Measurements from ENCODE around the gene POU3F3. TPM values are rescaled to one million over a fixed set of nuclear protein-coding genes. Genes with fewer than 3 reads are reported as not detected.

POU3F3 gene
- total RNA-seq, 3 donors from 2014 or later (not counting 1 experiment from before 2014, with no cell fraction given): not detected

DNA sequence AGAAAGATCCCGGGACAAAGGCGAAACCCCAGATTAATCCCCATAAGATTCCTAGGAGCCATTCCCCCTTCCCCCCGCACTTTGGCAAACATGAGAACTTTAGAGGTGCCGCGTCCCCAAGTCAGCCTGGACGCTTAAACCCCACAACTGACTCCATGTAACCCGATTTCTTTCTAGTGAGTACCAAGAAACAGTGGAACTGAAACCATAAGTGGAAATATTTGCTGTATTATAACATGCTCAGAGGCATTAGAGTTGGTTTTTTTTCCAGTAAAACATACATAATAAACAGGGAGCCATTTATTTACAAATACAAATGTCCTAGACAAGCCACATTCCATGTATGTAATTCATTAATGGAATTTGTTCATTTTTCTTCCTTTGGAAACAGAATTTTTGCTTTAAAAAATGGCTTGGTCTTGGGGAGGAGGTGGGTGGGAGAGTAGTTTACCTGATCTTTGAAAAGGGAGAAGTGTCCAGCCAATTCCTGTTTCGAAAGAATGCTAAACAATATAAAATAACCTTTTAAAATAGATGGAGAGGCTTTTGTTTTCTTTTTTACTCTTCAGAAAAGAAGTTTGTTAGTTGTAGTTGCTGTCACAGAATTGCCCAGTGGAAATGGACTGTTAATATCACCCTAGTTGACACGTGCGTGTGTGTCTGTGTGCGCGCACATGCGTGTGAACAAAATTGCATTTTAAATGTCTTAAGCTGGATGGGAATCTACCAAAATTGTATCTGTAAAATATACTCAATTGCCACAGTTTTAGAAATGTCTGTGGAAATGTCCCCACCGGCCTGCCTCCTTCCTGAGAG is 10.6 kb downstream of the POU3F3 start:
- Mint-ChIP-seq H3K4me3 (no peak overlapping the region), H3K27me3 (ENCODE audit: low read depth in 2 of 2) (peaks cover 74 to 88% of the 10 kb centered on the region in 2 donors), H3K36me3 (peaks cover 19% of the 10 kb centered on the region), H3K9me3 (peaks cover 0 to 2% of the 10 kb centered on the region in 2 donors), H3K4me1 (peaks cover 0 to 4% of the 10 kb centered on the region in 2 donors), H3K27ac (no peak overlapping the region)
- Histone ChIP-seq H3K27me3 (ENCODE audit: control insufficient read depth, insufficient read depth, low read length) (peaks cover 87% of the 10 kb centered on the region), H3K4me1 (ENCODE audit: control insufficient read depth, insufficient read depth, low read length) (peaks cover 5% of the 10 kb centered on the region), H3K27ac (ENCODE audit: low read length) (no peak overlapping the region), H3K36me3 (ENCODE audit: control insufficient read depth, insufficient read depth, low read length) (no peaks in the 10 kb centered on the region), H3K4me3 (ENCODE audit: low read length) (no peak overlapping the region), H3K9me3 (ENCODE audit: control insufficient read depth, insufficient read depth, low read length) (no peaks in the 10 kb centered on the region)
- TF ChIP-seq CTCF (IDR thresholded peaks at IDR 0.05): no peak
- intact Hi-C loops (cut with micrococcal nuclease): no loop called here
- DNase-seq (no peak), ATAC-seq (no peak)
- WGBS (ENCODE audit: insufficient coverage): 20% methylated on average over 13 of the region's 14 CpGs

GRCh38 chr2:104865096-104865470 is 11.2 kb downstream of the POU3F3 start:
- Mint-ChIP-seq H3K27ac (no peak overlapping the region), H3K4me1 (peaks cover 0 to 4% of the 10 kb centered on the region in 2 donors), H3K27me3 (ENCODE audit: low read depth in 2 of 2) (peaks cover 72 to 83% of the 10 kb centered on the region in 2 donors), H3K9me3 (peaks cover 0 to 2% of the 10 kb centered on the region in 2 donors), H3K36me3 (peaks cover 15% of the 10 kb centered on the region), H3K4me3 (no peak overlapping the region)
- no peak overlapping the region for H3K4me3 ChIP-seq (ENCODE audit: low read length)
- no peaks in the 10 kb centered on the region for H3K36me3 ChIP-seq (ENCODE audit: control insufficient read depth, insufficient read depth, low read length)
- peaks cover 5% of the 10 kb centered on the region for H3K4me1 ChIP-seq (ENCODE audit: control insufficient read depth, insufficient read depth, low read length)
- ATAC-seq (no peak), DNase-seq (no peak)
- H3K9me3 ChIP-seq (ENCODE audit: control insufficient read depth, insufficient read depth, low read length): no peaks in the 10 kb centered on the region
- H3K27ac ChIP-seq (ENCODE audit: low read length): no peak overlapping the region
- no peak for TF ChIP-seq CTCF (IDR thresholded peaks at IDR 0.05)
- 0% methylated on average over 1 of the region's 2 CpGs for WGBS (ENCODE audit: insufficient coverage)
- intact Hi-C loops (cut with micrococcal nuclease): no loop called here
- H3K27me3 ChIP-seq (ENCODE audit: control insufficient read depth, insufficient read depth, low read length): peaks cover 85% of the 10 kb centered on the region

DNA sequence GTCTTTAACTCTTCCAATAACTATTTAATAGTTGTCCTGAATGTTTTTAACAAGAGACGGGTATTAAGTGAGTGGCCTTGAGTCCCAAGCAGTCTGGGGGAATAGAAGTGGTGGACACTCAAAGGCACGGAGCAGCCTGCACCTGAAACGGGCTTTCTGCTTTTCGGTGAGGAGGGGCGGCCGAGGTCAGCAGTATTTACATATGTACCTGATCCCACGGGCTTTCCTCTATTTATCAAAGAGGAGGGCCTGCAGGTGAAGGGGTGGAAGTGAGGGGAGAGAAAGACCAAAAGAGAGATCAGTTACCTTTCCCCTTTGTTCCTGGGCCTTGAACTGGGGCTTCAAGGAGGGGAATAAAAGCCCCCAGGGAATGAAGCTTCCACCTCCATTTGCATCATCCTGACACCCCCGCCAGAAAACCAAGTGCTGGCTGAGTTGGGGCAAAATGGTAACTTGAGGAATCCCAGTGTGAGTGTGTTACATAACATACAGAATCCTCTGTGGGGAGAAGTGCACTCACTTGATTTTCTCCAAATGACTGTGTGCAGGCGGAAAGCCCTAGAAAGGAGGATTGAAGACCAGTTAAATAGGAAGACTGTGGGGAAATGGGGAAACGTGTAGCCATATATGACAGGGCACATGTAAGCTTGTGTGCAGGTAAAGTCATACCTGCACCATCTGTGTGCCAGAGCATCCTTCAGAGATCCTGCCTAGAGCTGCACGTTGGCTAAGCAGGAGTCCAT is 12.4 kb downstream of the POU3F3 start:
- H3K4me1 ChIP-seq (ENCODE audit: control insufficient read depth, insufficient read depth, low read length): peaks cover 5% of the 10 kb centered on the region
- DNase-seq (no peak), ATAC-seq (no peak)
- Mint-ChIP-seq H3K36me3 (peaks cover 12% of the 10 kb centered on the region), H3K9me3 (peaks cover 0 to 2% of the 10 kb centered on the region in 2 donors), H3K4me1 (peaks cover 0 to 4% of the 10 kb centered on the region in 2 donors), H3K27me3 (ENCODE audit: low read depth in 2 of 2) (peaks cover 74 to 84% of the 10 kb centered on the region in 2 donors), H3K4me3 (no peak overlapping the region), H3K27ac (no peak overlapping the region)
- peaks cover 80% of the 10 kb centered on the region for H3K27me3 ChIP-seq (ENCODE audit: control insufficient read depth, insufficient read depth, low read length)
- no peak for TF ChIP-seq CTCF (IDR thresholded peaks at IDR 0.05)
- H3K4me3 ChIP-seq (ENCODE audit: low read length): no peak overlapping the region
- intact Hi-C loops (cut with micrococcal nuclease): no loop called here
- no peaks in the 10 kb centered on the region for H3K9me3 ChIP-seq (ENCODE audit: control insufficient read depth, insufficient read depth, low read length)
- H3K27ac ChIP-seq (ENCODE audit: low read length): no peak overlapping the region
- 16% methylated on average over 10 of the region's 11 CpGs for WGBS (ENCODE audit: insufficient coverage)
- H3K36me3 ChIP-seq (ENCODE audit: control insufficient read depth, insufficient read depth, low read length): no peaks in the 10 kb centered on the region

All from natural killer cell (primary cell).